GM19240 (cell line): ENCODE data around the gene ZC3H12D.
"Not testable (repeated sequence)": the region's sequence is repeated elsewhere in the genome, so short reads cannot be mapped to it uniquely, and the experiment has no call there.

Experiments used
- DNase-seq: peaks from one replicate; pipeline ENCODE4 v3.0.0; 2011; ENCODE audit warnings: low spot score; ENCODE audit not compliant: insufficient read length

ZC3H12D gene

DNA sequence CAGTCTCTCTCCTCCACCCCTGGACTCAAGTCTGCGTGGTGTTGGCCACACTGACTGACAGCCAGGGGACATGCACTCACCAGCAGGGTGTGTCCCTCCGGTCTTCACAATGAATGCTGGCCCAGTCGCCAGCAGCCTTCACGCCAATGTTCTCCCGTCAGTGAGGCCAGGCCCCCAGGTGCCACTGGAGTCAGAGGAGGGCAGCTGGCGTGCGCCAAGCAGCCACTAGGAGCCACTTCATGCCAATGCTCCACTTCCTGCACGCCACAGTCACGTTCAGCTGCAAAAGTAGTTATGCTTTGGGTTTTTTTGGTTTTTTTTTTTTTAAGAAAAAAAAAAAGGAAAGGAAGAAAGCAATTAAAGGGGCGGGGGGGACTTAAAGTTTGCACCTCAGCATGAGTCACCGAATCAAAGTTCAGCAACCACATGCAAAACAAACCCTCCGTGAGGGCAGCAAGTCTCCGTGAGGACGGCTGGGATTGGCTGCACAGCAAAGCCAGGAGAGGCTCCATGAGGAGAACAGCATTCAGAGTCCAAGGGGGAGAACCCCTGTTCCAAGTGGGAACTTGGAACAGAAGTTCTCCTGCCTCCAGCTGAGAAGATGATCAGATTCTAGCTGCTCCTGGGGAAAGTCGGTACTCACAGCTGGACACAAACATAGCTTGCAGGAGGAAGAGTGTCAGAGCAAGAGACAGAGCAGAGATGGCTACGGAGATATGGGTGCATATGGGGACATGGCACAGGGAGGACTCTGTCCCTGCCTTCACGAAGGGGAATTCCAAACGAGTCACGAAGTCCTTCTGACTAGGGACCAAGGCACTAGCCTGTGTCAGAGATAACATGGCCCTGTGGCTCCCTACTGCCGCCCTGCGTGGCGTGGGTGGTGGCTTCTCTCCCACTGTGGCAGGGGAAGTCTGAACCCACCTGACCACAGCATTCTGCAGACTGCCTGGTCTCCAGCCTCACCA lies at the start of gene ZC3H12D:
Gene ZC3H12D, minus strand, starts transcription at position 282 of the 968 bp plus-strand sequence. CDS start 10,471 bp downstream, outside the sequence.
- DNase-seq = no peak

- DNase-seq = no peak
Observed at GRCh38 chr6:149529650-149530049, 44.8 kb upstream of the ZC3H12D start.

GRCh38 chr6:149515494-149515893 lies 30.7 kb upstream of the ZC3H12D start:
- DNase-seq = no peak

DNA sequence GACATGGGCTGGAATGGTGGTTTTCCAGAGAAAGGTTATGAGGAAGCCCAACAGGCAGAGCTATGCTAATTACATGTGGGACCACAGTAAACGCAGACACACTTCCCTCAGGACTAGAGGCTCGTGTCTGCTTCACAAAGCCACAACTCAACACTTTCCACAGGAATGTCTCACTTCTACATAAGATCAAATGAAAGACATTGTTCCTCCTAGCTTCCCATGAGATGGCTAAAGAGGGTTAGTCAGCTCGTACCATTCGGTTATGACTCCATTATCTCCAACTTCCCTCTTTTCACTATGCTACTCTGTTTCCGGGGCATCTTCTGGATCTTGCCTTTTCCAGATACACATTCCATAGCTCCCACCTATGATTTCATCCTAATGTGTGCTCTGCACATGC lies 29.1 kb upstream of the ZC3H12D start:
- no peak for DNase-seq

DNA sequence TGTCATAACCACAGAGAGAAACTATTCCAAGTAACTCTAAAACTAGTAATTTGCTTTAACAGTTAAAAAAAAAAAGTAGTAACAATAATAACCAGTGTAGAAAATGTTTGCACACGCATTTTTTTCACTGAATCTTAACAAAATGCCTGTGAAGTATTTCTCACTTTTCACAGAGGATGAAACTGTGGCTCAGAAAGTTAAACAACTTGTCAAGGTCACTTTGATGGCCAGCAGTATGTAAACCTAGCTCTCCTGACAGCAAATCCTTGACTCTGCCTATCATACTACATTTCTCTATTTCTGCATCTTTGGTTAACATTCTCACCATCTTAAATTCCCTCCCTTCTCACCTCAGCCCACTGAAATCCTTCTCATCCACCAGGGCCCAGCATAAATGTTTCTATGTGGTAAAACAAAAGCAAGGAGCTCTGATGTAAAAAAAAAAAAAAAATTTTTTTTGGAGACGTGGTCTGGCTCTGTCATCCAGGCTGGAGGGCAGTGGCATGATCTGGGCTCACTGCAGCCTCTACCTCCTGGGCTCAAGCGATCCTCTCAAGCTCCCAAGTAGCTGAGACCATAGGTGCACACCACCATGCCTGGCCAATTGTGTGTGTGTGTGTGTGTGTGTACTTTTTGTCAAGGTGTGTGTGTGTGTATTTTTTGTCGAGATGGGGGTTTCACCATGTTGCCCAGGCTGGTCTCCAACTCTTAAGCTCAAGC lies 26.1 kb upstream of the ZC3H12D start:
- DNase-seq = no peak

GRCh38 chr6:149508485-149508884 lies 23.7 kb upstream of the ZC3H12D start:
- DNase-seq = no peak

GRCh38 chr6:149503872-149504271 lies 19.1 kb upstream of the ZC3H12D start:
- no peak for DNase-seq

DNA sequence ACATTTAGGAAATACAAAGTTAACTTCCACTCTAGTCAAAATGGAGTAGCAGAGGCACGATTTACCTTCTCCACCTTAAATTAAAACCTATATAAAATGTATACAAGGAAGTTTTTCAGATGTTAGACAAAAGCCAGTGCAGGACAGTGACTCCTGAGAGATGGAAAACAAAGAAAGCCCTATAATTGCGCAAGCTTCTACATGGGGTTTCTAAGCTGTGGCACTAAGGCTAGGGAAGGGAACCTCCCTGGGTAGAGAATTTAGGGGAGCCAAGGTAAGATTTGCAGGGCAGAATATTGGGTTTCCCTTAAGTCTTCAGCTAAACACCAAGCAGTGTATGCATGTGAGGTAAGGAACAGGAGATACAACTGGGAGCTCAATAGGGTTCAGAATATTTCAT lies 18.5 kb upstream of the ZC3H12D start:
- no peak for DNase-seq

GRCh38 chr6:149501768-149502167 lies 17.0 kb upstream of the ZC3H12D start:
- no peak for DNase-seq

DNA sequence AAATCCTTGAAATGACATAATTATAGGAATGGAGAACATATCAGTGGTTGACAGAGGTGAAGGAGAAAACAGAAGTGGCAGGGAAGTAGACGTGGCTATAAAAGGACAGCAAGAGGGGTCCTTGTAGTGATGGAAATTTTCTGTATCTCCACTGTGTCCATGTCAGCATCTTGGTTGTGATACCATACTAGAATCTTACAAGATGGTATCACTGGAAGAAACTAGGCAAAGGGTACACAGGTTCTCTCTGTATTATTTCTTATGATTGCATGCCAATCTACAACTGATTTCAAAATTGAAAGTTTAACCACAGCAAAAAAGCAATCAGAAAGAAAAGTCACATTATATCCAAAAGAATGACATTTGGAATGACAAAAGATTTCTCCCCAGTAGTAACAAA lies 16.4 kb upstream of the ZC3H12D start:
- DNase-seq = no peak

DNA sequence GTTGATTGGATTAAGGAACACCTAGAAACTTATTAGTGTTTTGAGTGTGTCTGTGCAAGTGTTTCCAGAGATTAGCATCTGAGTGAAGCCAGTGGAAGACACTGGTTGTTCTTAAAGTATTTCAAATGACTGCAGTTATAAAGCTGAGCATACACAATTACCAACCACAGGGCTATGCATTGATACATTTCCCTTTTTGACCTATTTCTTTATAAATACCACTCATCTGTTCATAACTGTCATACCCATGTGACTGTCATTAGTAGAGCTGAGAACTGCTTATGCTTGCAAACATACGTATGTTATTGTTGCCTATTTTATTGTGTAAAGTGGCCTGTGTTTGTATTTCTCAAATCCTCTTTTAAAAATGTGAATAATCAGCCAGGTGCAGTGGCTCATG lies 15.3 kb upstream of the ZC3H12D start:
- DNase-seq = no peak

DNA sequence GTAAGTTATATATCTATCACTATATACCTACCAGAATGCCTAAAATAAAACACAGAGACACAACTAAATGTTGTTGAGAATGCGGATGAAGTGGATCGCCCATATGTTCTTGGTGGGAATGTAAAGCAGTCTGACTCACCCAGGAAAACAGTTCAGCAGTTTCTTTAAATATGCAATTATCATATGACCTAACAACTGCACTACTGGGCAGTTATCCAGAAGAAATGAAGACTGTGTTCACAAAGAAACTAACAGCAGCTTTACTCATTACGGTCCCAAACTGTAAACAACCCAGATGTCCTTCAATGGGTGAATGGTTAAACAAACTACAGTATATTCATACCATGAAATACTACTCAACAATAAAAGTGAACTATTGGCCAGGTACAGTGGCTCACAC lies 14.3 kb upstream of the ZC3H12D start:
- DNase-seq = no peak

DNA sequence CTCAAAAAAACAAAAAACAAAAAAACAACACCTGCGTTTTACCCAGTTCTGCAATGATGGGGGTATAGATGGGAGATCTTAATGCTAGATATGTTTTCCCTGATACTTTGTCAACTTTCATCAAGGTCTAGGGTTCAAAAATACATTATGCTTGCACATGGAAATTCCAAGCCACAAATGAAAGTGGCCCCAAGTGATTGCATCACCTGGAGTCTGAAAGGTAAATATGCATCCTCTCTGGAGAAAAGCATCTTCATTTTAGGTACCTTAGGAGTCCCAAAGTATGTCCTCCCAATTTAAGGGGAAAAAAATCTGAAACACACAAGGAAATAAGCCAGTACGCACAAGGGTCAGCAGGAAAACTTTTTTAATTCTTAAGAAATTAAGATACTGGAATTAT lies 12.6 kb upstream of the ZC3H12D start:
- no peak for DNase-seq

DNA sequence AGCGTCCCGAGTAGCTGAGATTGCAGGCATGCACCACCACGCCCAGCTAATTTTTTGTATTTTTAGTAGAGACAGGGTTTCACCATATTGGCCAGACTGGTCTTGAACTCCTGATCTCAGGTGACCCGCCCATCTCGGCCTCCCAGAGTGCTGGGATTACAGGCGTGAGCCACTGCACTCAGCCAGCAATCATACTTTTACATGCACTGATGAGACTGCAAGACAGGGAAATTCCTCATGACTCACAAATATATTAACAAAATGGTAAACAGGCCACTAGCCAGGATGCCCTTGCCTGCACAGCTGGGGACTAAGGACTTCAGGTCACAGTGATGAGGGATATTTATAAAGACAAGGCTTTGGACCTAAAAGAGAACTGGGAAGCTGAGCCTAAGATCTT lies 11.8 kb upstream of the ZC3H12D start:
- DNase-seq = not testable (repeated sequence)

DNA sequence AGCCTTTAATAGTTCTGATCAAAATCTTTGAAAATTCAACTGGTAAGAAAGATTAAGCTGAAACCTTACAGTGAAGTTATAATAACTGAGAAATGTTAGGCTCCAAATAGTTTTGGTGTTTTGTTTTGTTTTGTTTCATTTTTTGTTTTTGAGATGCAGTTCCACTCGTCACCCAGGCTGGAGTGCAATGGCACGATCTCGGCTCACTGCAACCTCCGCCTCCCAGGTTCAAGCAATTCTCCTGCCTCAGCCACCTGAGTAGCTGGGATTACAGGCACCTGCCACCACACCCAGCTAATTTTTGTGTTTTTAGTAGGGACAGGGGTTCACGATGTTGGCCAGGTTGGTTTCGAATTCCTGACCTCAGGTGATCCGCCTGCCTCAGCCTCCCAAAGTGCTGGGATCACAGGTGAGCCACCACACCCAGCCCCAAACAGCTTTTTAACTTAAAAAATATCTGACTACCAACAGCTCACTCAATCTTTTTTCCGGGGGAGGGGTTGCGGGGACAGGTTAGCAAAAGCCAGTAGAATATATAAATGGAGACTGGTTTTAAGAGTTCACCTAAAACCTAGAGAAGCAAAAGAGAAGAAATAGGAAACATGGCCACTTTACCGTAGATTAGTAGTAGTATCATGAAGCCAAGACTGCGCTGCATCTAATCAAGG lies 10.7 kb upstream of the ZC3H12D start:
- not testable (repeated sequence) for DNase-seq

- not testable (repeated sequence) for DNase-seq
Observed at GRCh38 chr6:149494810-149495209, 10.0 kb upstream of the ZC3H12D start.

GRCh38 chr6:149493761-149494320 lies 9.0 kb upstream of the ZC3H12D start:
- no peak for DNase-seq

DNA sequence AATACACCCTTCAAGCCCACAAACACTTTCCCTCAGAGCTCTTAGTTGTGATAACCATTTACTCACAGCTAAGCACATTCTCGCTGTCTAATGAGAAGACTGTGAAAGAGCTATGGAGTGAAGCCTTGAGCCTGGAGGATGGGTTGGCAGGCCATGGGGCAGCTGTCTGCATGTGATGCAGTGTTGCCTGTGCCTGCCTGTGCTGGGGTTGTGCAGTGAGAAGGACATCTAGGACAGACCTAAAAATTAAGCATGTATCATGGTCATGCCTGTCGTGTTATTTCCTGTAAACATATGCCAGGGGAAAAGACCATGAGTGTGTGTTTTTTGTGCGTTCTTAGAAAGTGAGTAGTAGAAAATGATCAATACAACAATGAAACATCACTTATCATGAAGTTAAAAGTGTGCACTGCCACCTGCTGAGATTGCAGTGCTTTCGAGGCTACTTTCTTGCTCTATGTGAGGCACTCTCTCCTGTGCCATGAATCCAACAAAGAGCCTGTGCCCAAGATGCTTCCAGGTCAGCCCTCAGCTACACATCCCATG lies 8.1 kb upstream of the ZC3H12D start:
- DNase-seq = no peak

GRCh38 chr6:149489967-149490366 lies 5.2 kb upstream of the ZC3H12D start:
- no peak for DNase-seq

GRCh38 chr6:149488815-149489214 lies 4.0 kb upstream of the ZC3H12D start:
- DNase-seq = no peak

- DNase-seq = no peak
Observed at GRCh38 chr6:149487316-149487715, 2.5 kb upstream of the ZC3H12D start.
